GM23248 (cell line): ENCODE measurements around the gene MPRIP. TPM values are rescaled to one million over a fixed set of nuclear protein-coding genes. Genes with fewer than 3 reads are reported as not detected.
A peak's percentile ranks its signal among the peaks of the same experiment; 100 is the strongest.

Experiments
- DNase-seq: peaks from one replicate; pipeline ENCODE4 v3.0.0-alpha.2; 2015
- H2AFZ ChIP-seq: fragments of 200-600 bp; sonication (generic); 2 replicates; pipeline ENCODE4 v1.6.1; 2016; ENCODE audit warnings: antibody characterized with exemption
- H3F3A ChIP-seq: fragments of 200-600 bp; sonication (generic); 2 replicates; pipeline ENCODE4 v1.6.1; 2016; ENCODE audit warnings: mild to moderate bottlenecking, antibody characterized with exemption, mixed run types; ENCODE audit not compliant: insufficient read depth
- H3K27ac ChIP-seq: fragments of 200-600 bp; sonication (generic); 2 replicates; pipeline ENCODE4 v1.5.1; 2016; ENCODE audit warnings: mild to moderate bottlenecking
- H3K27me3 ChIP-seq: fragments of 200-600 bp; sonication (generic); replicated peaks from 2 replicates; pipeline ENCODE4 v1.6.1; 2016; ENCODE audit warnings: mild to moderate bottlenecking; ENCODE audit not compliant: insufficient read depth
- H3K36me3 ChIP-seq: fragments of 200-600 bp; sonication (generic); 2 replicates; pipeline ENCODE4 v1.6.1; 2016; ENCODE audit warnings: low read depth, mild to moderate bottlenecking
- H3K4me1 ChIP-seq: fragments of 200-600 bp; sonication (generic); 2 replicates; pipeline ENCODE4 v1.6.1; 2016; ENCODE audit warnings: mild to moderate bottlenecking; ENCODE audit not compliant: insufficient read depth
- H3K4me2 ChIP-seq: fragments of 200-600 bp; sonication (generic); one replicate; pipeline ENCODE4 v1.6.1; 2016; ENCODE audit warnings: mild to moderate bottlenecking; ENCODE audit not compliant: unreplicated experiment
- H3K4me3 ChIP-seq: fragments of 200-600 bp; sonication (generic); 2 replicates; pipeline ENCODE4 v1.5.1; 2016; ENCODE audit warnings: mild to moderate bottlenecking
- H3K79me2 ChIP-seq: fragments of 200-600 bp; sonication (generic); 2 replicates; pipeline ENCODE4 v1.6.1; 2016; ENCODE audit warnings: mild to moderate bottlenecking; ENCODE audit not compliant: insufficient read depth
- H3K9ac ChIP-seq: fragments of 200-600 bp; sonication (generic); 2 replicates; pipeline ENCODE4 v1.6.1; 2016; ENCODE audit warnings: mild to moderate bottlenecking
- H3K9me2 ChIP-seq: fragments of 200-600 bp; sonication (generic); 2 replicates; pipeline ENCODE4 v1.6.1; 2016; ENCODE audit warnings: mixed run types, mild to moderate bottlenecking, moderate library complexity; ENCODE audit not compliant: insufficient read depth
- H3K9me3 ChIP-seq: fragments of 200-600 bp; sonication (generic); one replicate; pipeline ENCODE4 v1.6.1; 2017; ENCODE audit warnings: low read depth
- H4K20me1 ChIP-seq: fragments of 200-600 bp; sonication (generic); 2 replicates; pipeline ENCODE4 v1.6.0; 2016; ENCODE audit not compliant: insufficient read depth
- EZH2 ChIP-seq: fragments of 200-600 bp; sonication (generic); IDR thresholded peaks from 2 replicates; pipeline ENCODE4 v1.6.1; 2018; ENCODE audit warnings: antibody characterized with exemption, mild to moderate bottlenecking; ENCODE audit not compliant: insufficient read depth, poor library complexity, severe bottlenecking
- EZH2phosphoT487 ChIP-seq: fragments of 200-600 bp; sonication (generic); IDR thresholded peaks from 2 replicates; pipeline ENCODE4 v1.6.1; 2018; ENCODE audit warnings: antibody characterized with exemption, moderate library complexity, mild to moderate bottlenecking, low read depth; ENCODE audit not compliant: insufficient read depth
- WGBS, 2 experiments: methylation state at CpG; one replicate each; pipeline ENCODE4 v1.1.6; 2015 to 2017; ENCODE audit warnings: low lambda C conversion rate in 2 of 2, low coverage in 1 of 2; ENCODE audit errors: missing lambda C conversion rate in 2 of 2; 5-methylcytosine and 5-hydroxymethylcytosine counted together
- in situ Hi-C: fragments of 300-500 bp; cut with MboI; formaldehyde crosslinking; loops from 2 replicates; pipeline ENCODE4 v1.15.0; 2020
- polyA plus RNA-seq: library from polyadenylated mRNA; unstranded; fragments of >200 nt; fragmentation: Nextera tagmentation; extraction: Ambion mirVana; gene quantifications from 2 replicates; pipeline ENCODE4 v1.2.1, GENCODE V29; 2016
- total RNA-seq: library from RNA; depleted of rRNA; stranded (reverse); fragments of >200 nt; shearing (Covaris generic); gene quantifications from 2 replicates; pipeline ENCODE4 v1.2.3, GENCODE V29; 2014

Gene MPRIP
- total and polyA plus RNA-seq, 2 experiments from 2014 or later = 73.5 to 292 TPM

- no peaks in the 10 kb centered on the region for H3K9me3 ChIP-seq
- H3K9me2 ChIP-seq = no peaks in the 10 kb centered on the region
- peak overlapping the region; percentile 16 for H3K4me3 ChIP-seq
- TF ChIP-seq EZH2phosphoT487 (no peak), EZH2 (no peak)
- H3K9ac ChIP-seq = peak overlapping the region; percentile 58
- H3F3A ChIP-seq = peaks cover 19% of the 10 kb centered on the region
- H2AFZ ChIP-seq = no peak overlapping the region
- 40 to 44% methylated on average over 16 of the region's 16 CpGs for WGBS, 2 experiments
- H3K4me1 ChIP-seq = peaks cover 66% of the 10 kb centered on the region
- H3K4me2 ChIP-seq = peak overlapping the region; percentile 57
- in situ Hi-C loops = no loop called here
- H3K27ac ChIP-seq = peak overlapping the region; percentile 71
- peak; percentile 68 for DNase-seq
- H3K36me3 ChIP-seq = no peaks in the 10 kb centered on the region
- no peaks in the 10 kb centered on the region for H3K27me3 ChIP-seq
- H4K20me1 ChIP-seq = no peaks in the 10 kb centered on the region
- H3K79me2 ChIP-seq = peaks cover 100% of the 10 kb centered on the region
Measured at GRCh38 chr17:17055286-17056155, 13.3 kb downstream of the MPRIP start.

GRCh38 chr17:17056156-17056539, 13.9 kb downstream of the MPRIP start:
- Histone ChIP-seq H3K9ac (peak overlapping the region; percentile 58), H3K9me3 (no peaks in the 10 kb centered on the region), H3K36me3 (no peaks in the 10 kb centered on the region), H4K20me1 (no peaks in the 10 kb centered on the region), H3K4me2 (peak overlapping the region; percentile 57), H3K9me2 (no peaks in the 10 kb centered on the region), H3F3A (peaks cover 19% of the 10 kb centered on the region), H3K79me2 (peaks cover 100% of the 10 kb centered on the region), H3K27ac (peak overlapping the region; percentile 71), H3K4me3 (peak overlapping the region; percentile 16), H3K27me3 (no peaks in the 10 kb centered on the region), H3K4me1 (peaks cover 60% of the 10 kb centered on the region), H2AFZ (no peak overlapping the region)
- in situ Hi-C loops = no loop called here
- WGBS, 2 experiments = 6 to 11% methylated on average over 8 of the region's 8 CpGs
- peak; percentile 83 for DNase-seq
- no peak for TF ChIP-seq EZH2phosphoT487
- TF ChIP-seq EZH2 = no peak

- Histone ChIP-seq H3K4me3 (no peak overlapping the region), H3K4me2 (no peak overlapping the region), H2AFZ (no peak overlapping the region), H4K20me1 (no peaks in the 10 kb centered on the region), H3K79me2 (peaks cover 100% of the 10 kb centered on the region), H3K9ac (no peak overlapping the region), H3K9me2 (no peaks in the 10 kb centered on the region), H3K27ac (peak overlapping the region; percentile 71; the same call in 1 of the 2 replicates), H3F3A (peaks cover 16% of the 10 kb centered on the region), H3K27me3 (no peaks in the 10 kb centered on the region), H3K4me1 (peaks cover 51% of the 10 kb centered on the region), H3K9me3 (no peaks in the 10 kb centered on the region), H3K36me3 (no peaks in the 10 kb centered on the region)
- TF ChIP-seq EZH2phosphoT487 = no peak
- no peak for TF ChIP-seq EZH2
- in situ Hi-C loops = no loop called here
- no peak for DNase-seq
- WGBS, 2 experiments = 93 to 96% methylated on average over 9 of the region's 9 CpGs
Measured at GRCh38 chr17:17057057-17057551, 14.8 kb downstream of the MPRIP start.

- peaks cover 5% of the 10 kb centered on the region; the same call in 1 of the 2 replicates for H4K20me1 ChIP-seq
- no peak overlapping the region for H3K27ac ChIP-seq
- H3K9me3 ChIP-seq = no peaks in the 10 kb centered on the region
- no peak overlapping the region for H3K4me2 ChIP-seq
- no peaks in the 10 kb centered on the region for H3K9me2 ChIP-seq
- TF ChIP-seq EZH2 (no peak), EZH2phosphoT487 (no peak)
- no peak overlapping the region for H3K4me3 ChIP-seq
- H3K79me2 ChIP-seq = peaks cover 100% of the 10 kb centered on the region
- in situ Hi-C loops = no loop called here
- H2AFZ ChIP-seq = no peak overlapping the region
- no peak for DNase-seq
- peaks cover 10% of the 10 kb centered on the region for H3F3A ChIP-seq
- peaks cover 39% of the 10 kb centered on the region for H3K4me1 ChIP-seq
- H3K36me3 ChIP-seq = no peaks in the 10 kb centered on the region
- WGBS, 2 experiments = 73 to 83% methylated on average over 5 to 6 of the region's 6 CpGs
- H3K27me3 ChIP-seq = no peaks in the 10 kb centered on the region
- no peak overlapping the region for H3K9ac ChIP-seq
Measured at GRCh38 chr17:17058304-17058703, 16.0 kb downstream of the MPRIP start.
